ENCODE results near the gene KRTAP10-3.

The KRTAP10-3 gene

GRCh38 chr21:44572959-44573583, 14.5 kb upstream of the KRTAP10-3 start:
- DNase-seq (ENCODE audit: low read depth), result no peak

GRCh38 chr21:44571844-44572782, 13.5 kb upstream of the KRTAP10-3 start:
- DNase-seq (ENCODE audit: low read depth), result no peak
- TF ChIP-seq CTCF (IDR thresholded peaks at IDR 0.05; ENCODE audit: low read depth, low read length, missing control alignments), result no peak

More at GRCh38 chr21:44572959-44573583, 14.5 kb upstream of the KRTAP10-3 start:
- TF ChIP-seq CTCF (IDR thresholded peaks at IDR 0.05; ENCODE audit: low read depth, low read length, missing control alignments), result no peak
- no peak overlapping the region for H3K4me3 ChIP-seq (ENCODE audit: low read depth, low read length)

GRCh38 chr21:44571296-44571695, 12.7 kb upstream of the KRTAP10-3 start:
- no peak for TF ChIP-seq CTCF (IDR thresholded peaks at IDR 0.05; ENCODE audit: low read depth, low read length, missing control alignments)
- no peak for DNase-seq (ENCODE audit: low read depth)
- no peak overlapping the region for H3K4me3 ChIP-seq (ENCODE audit: low read depth, low read length)

More at GRCh38 chr21:44571844-44572782, 13.5 kb upstream of the KRTAP10-3 start:
- H3K4me3 ChIP-seq (ENCODE audit: low read depth, low read length), result no peak overlapping the region

- no peak overlapping the region for H3K4me3 ChIP-seq (ENCODE audit: low read depth, low read length)
- no peak for DNase-seq (ENCODE audit: low read depth)
- TF ChIP-seq CTCF (IDR thresholded peaks at IDR 0.05; ENCODE audit: low read depth, low read length, missing control alignments), result no peak
These were observed 11.4 kb upstream of the KRTAP10-3 start for GRCh38 chr21:44569861-44570517.

- TF ChIP-seq CTCF (IDR thresholded peaks at IDR 0.05; ENCODE audit: low read depth, low read length, missing control alignments), result no peak
- no peak for DNase-seq (ENCODE audit: low read depth)
- H3K4me3 ChIP-seq (ENCODE audit: low read depth, low read length), result no peak overlapping the region
These were observed 10.3 kb upstream of the KRTAP10-3 start for GRCh38 chr21:44568667-44569556.

GRCh38 chr21:44568261-44568660, 9.7 kb upstream of the KRTAP10-3 start:
- no peak for TF ChIP-seq CTCF (IDR thresholded peaks at IDR 0.05; ENCODE audit: low read depth, low read length, missing control alignments)
- DNase-seq (ENCODE audit: low read depth), result no peak
- H3K4me3 ChIP-seq (ENCODE audit: low read depth, low read length), result no peak overlapping the region

All from GM12864 (cell line).